OCI-LY1 (cell line): ENCODE data around the gene PAK4.

ENCODE experiments used
- H2AFZ ChIP-seq: fragments of 200-600 bp; sonication (generic), shearing (Covaris generic); 2 replicates; pipeline ENCODE4 v1.6.0; 2014; ENCODE audit warnings: antibody characterized with exemption, mild to moderate bottlenecking, low read length
- H3F3A ChIP-seq: fragments of 200-600 bp; sonication (generic), shearing (Covaris generic); 2 replicates; pipeline ENCODE4 v1.6.0; 2014; ENCODE audit warnings: mild to moderate bottlenecking, antibody characterized with exemption, low read length, moderate library complexity; ENCODE audit not compliant: insufficient read depth
- H3K27ac ChIP-seq: fragments of 200-600 bp; sonication (generic); 2 replicates; pipeline ENCODE4 v1.5.1; 2014; ENCODE audit warnings: low read length, mixed run types, mild to moderate bottlenecking, low read depth; ENCODE audit not compliant: poor library complexity, severe bottlenecking
- H3K27me3 ChIP-seq: fragments of 200-600 bp; sonication (generic); 2 replicates; pipeline ENCODE4 v1.6.0; 2014; ENCODE audit warnings: antibody characterized with exemption, mild to moderate bottlenecking, low read length, moderate library complexity; ENCODE audit not compliant: insufficient read depth
- H3K36me3 ChIP-seq: fragments of 200-600 bp; sonication (generic); 2 replicates; pipeline ENCODE4 v1.6.1; 2014; ENCODE audit warnings: mild to moderate bottlenecking, antibody characterized with exemption, low read length, moderate library complexity, mixed read lengths; ENCODE audit not compliant: insufficient read depth
- H3K4me1 ChIP-seq: fragments of 200-600 bp; sonication (generic); 2 replicates; pipeline ENCODE4 v1.5.1; 2014; ENCODE audit warnings: mild to moderate bottlenecking, low read length, moderate library complexity; ENCODE audit not compliant: insufficient read depth, severe bottlenecking
- H3K4me2 ChIP-seq: fragments of 200-600 bp; sonication (generic), shearing (Covaris generic); 2 replicates; pipeline ENCODE4 v1.6.1; 2014; ENCODE audit warnings: low read length
- H3K4me3 ChIP-seq: fragments of 200-600 bp; sonication (generic); 2 replicates; pipeline ENCODE4 v1.5.1; 2014; ENCODE audit warnings: low read length, low read depth, mild to moderate bottlenecking, mixed read lengths; ENCODE audit not compliant: poor library complexity, severe bottlenecking
- H3K79me2 ChIP-seq: fragments of 200-600 bp; shearing (Covaris generic); 2 replicates; pipeline ENCODE4 v1.6.1; 2016; ENCODE audit warnings: mixed run types, low read length, mixed read lengths; ENCODE audit not compliant: insufficient read depth
- H3K9ac ChIP-seq: fragments of 200-600 bp; sonication (generic), shearing (Covaris generic); 2 replicates; pipeline ENCODE4 v1.6.1; 2014; ENCODE audit warnings: mild to moderate bottlenecking, low read length, mixed read lengths
- H3K9me2 ChIP-seq: fragments of 200-600 bp; sonication (generic), shearing (Covaris generic); 2 replicates; pipeline ENCODE4 v1.6.1; 2014; ENCODE audit warnings: low read depth, mild to moderate bottlenecking, low read length, mixed read lengths
- H3K9me3 ChIP-seq: fragments of 200-600 bp; shearing (Covaris generic); 2 replicates; pipeline ENCODE4 v1.6.1; 2014; ENCODE audit warnings: low read length, mixed read lengths
- H4K20me1 ChIP-seq: fragments of 200-600 bp; sonication (generic), shearing (Covaris generic); 2 replicates; pipeline ENCODE4 v1.6.0; 2016; ENCODE audit warnings: mild to moderate bottlenecking, low read length; ENCODE audit not compliant: insufficient read depth
- EZH2 ChIP-seq: fragments of 200-600 bp; sonication (generic), shearing (Covaris generic); IDR thresholded peaks from 2 replicates; pipeline ENCODE4 v1.8.0; 2017; ENCODE audit warnings: borderline replicate concordance, mixed run types, mild to moderate bottlenecking, antibody characterized with exemption, low read length, moderate library complexity, mixed read lengths
- TF ChIP-seq, protein P1 (sequence below): fragments of 200-600 bp; sonication (generic), shearing (Covaris generic); IDR thresholded peaks from 2 replicates; pipeline ENCODE4 v1.5.1; 2017; ENCODE audit warnings: mild to moderate bottlenecking, antibody characterized with exemption, low read length, moderate library complexity, mixed read lengths

The PAK4 gene

DNA sequence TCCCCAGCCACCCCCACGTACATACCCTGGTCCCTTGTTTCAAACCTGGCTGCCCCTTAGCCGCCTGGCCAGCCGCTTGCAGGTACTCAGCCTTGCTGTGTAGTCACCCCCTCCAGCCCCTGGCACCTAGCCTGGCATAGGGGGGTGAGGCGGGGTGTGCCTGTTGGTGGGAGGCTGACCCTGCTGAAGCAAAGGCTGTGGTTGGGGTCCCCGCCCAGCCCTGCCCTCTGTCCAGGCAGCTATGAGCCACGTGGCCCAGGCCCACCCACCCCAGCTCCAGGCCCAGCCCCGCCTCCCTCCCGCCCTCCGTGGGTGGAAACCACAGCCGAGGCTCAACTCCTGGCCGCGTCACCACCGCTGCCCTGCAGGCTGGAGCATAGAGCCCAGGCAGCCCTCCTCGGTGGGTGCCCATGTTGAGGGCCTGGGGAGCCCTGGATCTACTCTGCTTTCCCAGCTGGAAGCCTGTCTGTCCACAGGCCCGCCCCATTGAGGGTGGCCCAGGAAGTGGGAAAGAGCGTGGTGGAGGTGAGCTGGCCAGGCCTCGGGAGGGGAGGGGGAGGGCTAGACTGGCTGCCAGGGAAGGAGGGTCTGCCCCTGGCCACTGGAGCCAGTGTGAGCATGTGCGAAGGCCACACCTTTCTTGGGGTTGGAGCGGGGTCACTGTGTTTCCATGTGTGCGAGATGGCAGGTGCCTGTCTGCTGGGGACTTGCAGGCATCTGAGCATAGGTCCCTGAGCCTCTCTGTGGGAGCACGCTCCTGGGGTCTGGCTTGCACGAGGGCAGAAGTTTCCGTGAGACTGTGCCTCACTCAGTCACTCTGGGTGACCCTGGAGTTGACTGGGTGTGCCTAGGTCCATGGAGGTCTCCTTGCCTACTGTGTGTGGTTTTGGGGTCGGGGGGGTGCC is 31.0 kb downstream of the PAK4 start:
- no peaks in the 10 kb centered on the region for H3K36me3 ChIP-seq
- H3K4me1 ChIP-seq = no peaks in the 10 kb centered on the region
- H2AFZ ChIP-seq = no peak overlapping the region
- H3F3A ChIP-seq = no peaks in the 10 kb centered on the region
- no peak overlapping the region for H3K4me2 ChIP-seq
- H3K9ac ChIP-seq = no peak overlapping the region
- no peak for TF ChIP-seq EZH2
- TF ChIP-seq, protein P1, sequence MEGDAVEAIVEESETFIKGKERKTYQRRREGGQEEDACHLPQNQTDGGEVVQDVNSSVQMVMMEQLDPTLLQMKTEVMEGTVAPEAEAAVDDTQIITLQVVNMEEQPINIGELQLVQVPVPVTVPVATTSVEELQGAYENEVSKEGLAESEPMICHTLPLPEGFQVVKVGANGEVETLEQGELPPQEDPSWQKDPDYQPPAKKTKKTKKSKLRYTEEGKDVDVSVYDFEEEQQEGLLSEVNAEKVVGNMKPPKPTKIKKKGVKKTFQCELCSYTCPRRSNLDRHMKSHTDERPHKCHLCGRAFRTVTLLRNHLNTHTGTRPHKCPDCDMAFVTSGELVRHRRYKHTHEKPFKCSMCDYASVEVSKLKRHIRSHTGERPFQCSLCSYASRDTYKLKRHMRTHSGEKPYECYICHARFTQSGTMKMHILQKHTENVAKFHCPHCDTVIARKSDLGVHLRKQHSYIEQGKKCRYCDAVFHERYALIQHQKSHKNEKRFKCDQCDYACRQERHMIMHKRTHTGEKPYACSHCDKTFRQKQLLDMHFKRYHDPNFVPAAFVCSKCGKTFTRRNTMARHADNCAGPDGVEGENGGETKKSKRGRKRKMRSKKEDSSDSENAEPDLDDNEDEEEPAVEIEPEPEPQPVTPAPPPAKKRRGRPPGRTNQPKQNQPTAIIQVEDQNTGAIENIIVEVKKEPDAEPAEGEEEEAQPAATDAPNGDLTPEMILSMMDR = no peak
- H3K27ac ChIP-seq = no peak overlapping the region
- H4K20me1 ChIP-seq = no peaks in the 10 kb centered on the region
- H3K9me3 ChIP-seq = no peaks in the 10 kb centered on the region
- H3K27me3 ChIP-seq = no peaks in the 10 kb centered on the region
- H3K4me3 ChIP-seq = no peak overlapping the region
- no peaks in the 10 kb centered on the region for H3K9me2 ChIP-seq
- H3K79me2 ChIP-seq = no peaks in the 10 kb centered on the region

DNA sequence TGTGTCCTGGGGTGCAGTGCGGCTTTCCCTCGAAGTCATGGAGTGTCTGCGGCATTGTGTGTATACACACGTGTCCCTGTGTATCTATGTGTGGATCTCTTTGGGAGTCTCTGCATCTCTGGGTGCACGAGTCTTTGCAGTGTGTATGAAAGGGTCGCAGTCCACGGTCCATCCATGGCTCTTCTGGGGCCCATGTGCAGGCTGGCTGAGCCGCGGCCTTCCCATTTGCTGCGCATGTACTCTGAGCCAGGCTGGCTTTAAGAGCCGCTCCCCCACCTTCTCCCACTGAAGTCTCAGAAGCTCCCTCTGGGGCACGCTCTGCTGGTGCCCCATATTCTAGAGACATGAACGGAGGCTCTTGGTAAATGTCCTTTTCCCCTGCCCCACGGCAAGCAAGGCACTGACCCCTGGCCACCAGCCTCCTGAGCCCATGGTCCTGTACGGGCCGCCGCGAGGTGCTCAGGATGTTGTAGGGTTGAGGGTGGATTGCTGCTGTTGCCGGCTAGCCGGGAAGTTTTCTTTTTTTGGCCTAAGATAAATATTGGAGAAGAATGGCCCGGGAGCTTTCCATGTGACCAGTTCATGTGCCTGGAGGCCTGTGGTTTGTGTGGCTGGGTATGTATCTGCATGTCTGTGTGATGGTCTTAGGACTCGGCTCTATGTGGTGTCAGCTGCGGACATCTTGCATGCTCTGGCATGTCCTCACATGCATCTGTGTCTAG is 31.9 kb downstream of the PAK4 start:
- TF ChIP-seq, protein P1 = no peak
- no peak for TF ChIP-seq EZH2
- H3K9me2 ChIP-seq = no peaks in the 10 kb centered on the region
- no peak overlapping the region for H3K9ac ChIP-seq
- no peak overlapping the region for H3K4me3 ChIP-seq
- no peaks in the 10 kb centered on the region for H3F3A ChIP-seq
- H3K79me2 ChIP-seq = no peaks in the 10 kb centered on the region
- no peaks in the 10 kb centered on the region for H3K4me1 ChIP-seq
- H3K27me3 ChIP-seq = no peaks in the 10 kb centered on the region
- H4K20me1 ChIP-seq = no peaks in the 10 kb centered on the region
- no peak overlapping the region for H3K27ac ChIP-seq
- no peak overlapping the region for H3K4me2 ChIP-seq
- H3K36me3 ChIP-seq = no peaks in the 10 kb centered on the region
- H2AFZ ChIP-seq = no peak overlapping the region
- H3K9me3 ChIP-seq = no peaks in the 10 kb centered on the region

DNA sequence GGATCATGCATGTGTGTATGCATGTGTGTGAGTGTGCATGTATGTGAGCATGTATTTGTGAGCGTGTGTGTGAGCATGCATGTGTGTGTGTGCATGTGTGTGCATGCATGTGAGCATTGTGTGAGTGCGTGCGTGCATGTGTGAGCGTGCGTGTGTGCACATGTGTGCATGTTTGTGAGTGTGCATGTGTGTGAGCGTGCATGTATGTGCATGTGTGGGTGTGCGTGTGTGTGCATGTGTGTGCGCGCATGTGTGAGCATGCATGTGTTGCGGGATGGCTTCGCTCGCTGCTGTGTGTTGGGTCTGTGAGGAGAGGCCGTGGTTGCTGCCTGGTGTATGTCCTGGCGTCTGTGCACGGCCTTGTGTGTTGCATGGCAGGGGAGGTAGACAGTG is 32.4 kb downstream of the PAK4 start:
- Histone ChIP-seq H3K4me3 (no peak overlapping the region), H3K4me2 (no peak overlapping the region), H3K9me3 (no peaks in the 10 kb centered on the region), H4K20me1 (no peaks in the 10 kb centered on the region), H3K36me3 (no peaks in the 10 kb centered on the region), H3K4me1 (no peaks in the 10 kb centered on the region), H3K27me3 (no peaks in the 10 kb centered on the region), H3K9me2 (no peaks in the 10 kb centered on the region), H3F3A (no peaks in the 10 kb centered on the region), H3K27ac (no peak overlapping the region), H2AFZ (no peak overlapping the region), H3K9ac (no peak overlapping the region), H3K79me2 (no peaks in the 10 kb centered on the region)
- TF ChIP-seq, protein P1 = no peak
- no peak for TF ChIP-seq EZH2
